GM12801 (cell line): ENCODE results near the gene SH2D4B.

Experiments
- TF ChIP-seq, protein P1 (sequence below): IDR thresholded peaks from one replicate; pipeline ENCODE4 v1.5.1; 2011; ENCODE audit warnings: control low read depth; ENCODE audit not compliant: insufficient read length; ENCODE audit errors: extremely low read depth

SH2D4B gene

DNA sequence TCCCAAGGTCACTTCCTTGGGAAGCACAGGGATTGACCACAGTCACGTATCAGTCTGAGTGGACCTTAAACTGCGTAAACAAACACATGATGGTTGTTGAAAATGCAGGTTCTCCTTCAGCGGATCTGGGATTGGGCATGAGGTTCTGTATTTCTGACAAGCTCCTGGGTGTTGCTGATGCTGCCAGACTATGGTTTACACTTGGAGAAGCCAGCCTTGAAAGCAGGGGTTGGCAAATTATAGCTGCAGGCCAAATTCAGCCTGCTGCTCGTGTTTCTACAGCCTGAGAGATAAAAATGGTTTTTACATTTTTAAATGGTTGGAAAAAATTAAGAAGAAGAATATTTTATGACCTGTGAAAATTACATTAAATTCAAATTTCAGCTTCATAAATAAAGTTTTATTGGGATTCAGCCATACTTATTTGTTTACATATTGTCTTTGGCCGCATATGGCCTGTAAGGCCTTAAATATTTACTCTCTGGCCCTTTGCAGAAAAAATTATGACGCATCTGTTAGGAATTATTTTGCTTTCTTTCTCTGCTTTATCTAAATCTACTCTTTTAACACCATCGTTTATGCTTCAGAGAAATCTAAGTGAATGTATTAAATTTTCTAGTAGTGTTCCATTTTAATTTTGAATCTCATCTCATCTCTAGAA is 109.6 kb downstream of the SH2D4B start:
- TF ChIP-seq, protein P1, sequence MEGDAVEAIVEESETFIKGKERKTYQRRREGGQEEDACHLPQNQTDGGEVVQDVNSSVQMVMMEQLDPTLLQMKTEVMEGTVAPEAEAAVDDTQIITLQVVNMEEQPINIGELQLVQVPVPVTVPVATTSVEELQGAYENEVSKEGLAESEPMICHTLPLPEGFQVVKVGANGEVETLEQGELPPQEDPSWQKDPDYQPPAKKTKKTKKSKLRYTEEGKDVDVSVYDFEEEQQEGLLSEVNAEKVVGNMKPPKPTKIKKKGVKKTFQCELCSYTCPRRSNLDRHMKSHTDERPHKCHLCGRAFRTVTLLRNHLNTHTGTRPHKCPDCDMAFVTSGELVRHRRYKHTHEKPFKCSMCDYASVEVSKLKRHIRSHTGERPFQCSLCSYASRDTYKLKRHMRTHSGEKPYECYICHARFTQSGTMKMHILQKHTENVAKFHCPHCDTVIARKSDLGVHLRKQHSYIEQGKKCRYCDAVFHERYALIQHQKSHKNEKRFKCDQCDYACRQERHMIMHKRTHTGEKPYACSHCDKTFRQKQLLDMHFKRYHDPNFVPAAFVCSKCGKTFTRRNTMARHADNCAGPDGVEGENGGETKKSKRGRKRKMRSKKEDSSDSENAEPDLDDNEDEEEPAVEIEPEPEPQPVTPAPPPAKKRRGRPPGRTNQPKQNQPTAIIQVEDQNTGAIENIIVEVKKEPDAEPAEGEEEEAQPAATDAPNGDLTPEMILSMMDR: no peak

DNA sequence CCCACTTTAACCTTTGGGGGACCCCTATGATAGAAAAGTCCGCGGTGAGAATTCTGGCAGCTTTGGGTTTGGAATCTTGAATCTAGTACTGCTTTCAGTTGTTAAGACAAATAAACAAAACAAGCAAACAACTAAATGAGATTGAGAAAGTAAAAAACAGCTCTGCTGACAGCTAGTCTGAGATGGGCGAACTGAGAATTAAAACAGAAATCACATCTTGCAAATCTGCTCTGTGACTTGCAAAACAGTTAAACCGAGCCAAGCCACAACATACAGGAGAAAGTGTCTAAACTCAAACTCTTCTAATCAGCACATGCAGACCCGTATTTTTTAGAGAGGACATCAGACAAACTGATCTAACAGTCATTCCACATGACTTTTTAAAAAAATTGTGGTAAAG is 110.4 kb downstream of the SH2D4B start:
- TF ChIP-seq, protein P1: no peak

DNA sequence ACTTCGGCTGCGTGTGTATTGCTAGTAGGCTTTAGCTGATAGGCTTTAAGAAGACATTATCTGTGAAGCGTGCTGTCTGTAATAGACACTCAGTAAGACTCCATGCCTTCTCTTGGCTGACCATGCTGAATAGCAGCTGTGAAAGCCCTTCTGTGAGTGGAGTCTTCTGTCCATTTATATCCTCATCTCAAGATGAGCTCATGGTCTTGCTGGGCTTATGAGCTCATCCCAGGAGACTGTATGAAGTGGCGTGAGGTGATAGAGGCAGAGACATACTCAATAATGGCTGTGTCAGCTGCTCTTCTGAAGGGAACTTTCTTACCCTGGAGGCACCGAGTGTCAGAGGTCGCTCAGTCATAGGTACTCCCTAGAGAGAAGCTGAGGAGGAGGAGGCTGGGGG is 111.5 kb downstream of the SH2D4B start:
- TF ChIP-seq, protein P1: no peak

DNA sequence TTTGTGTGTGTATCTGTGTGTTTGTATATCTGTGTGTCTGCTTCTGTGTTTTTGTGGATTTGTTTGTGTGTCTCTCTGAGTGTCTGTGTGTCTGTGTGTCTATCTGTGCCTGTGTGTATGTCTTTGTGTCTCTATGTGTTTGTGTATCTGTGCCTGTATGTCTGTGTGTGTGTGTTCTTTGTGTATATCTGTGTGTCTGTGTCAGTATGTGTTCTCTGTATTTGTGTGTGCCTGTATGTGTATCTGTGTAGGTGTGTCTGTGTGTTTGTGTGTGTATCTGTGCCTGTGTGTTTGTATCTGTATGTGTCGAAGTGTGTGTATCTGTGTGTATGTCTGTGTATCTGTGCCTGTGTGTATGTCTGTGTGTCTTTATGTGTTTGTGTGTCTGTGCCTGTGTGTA is 118.2 kb downstream of the SH2D4B start:
- TF ChIP-seq, protein P1: no peak

DNA sequence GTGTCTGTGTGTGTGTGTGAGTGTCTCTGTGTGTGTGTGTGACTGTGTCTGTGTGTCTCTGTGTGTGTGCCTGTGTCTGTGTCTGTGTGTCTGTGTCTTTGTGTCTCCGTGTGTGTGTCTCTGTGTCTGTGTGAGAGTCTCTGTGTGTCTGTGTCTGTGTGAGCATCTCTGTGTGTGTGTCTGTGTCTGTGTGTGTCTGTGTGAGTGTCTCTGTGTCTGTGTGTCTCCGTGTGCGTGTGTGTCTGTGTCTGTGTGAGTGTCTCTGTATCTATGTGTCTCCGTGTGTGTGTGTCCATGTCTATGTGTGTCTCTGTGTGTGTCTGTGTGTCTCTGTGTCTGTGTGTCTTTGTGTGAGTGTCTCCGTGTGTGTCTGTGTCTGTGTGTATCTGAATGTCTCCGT is 120.4 kb downstream of the SH2D4B start:
- TF ChIP-seq, protein P1: no peak

DNA sequence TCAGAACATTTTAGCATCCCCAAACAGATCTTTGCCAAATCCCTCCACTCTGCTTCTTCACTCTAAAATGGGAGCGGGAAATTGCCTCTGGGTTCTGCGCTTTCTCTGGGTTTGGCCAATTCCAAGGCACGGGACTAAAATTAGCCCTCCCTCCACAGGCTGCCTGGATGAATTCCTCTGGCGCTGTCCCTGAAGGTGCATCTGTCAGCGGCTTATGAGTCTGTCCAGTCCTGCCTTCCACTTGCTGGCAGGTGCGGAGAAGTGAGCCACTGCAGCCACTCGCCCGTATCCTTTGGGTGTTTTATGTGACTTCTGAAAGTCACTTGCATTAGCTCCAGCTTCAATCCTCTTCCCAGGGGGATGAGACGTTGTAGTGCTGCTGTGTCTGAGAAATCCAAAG is 121.6 kb downstream of the SH2D4B start:
- TF ChIP-seq, protein P1: no peak

DNA sequence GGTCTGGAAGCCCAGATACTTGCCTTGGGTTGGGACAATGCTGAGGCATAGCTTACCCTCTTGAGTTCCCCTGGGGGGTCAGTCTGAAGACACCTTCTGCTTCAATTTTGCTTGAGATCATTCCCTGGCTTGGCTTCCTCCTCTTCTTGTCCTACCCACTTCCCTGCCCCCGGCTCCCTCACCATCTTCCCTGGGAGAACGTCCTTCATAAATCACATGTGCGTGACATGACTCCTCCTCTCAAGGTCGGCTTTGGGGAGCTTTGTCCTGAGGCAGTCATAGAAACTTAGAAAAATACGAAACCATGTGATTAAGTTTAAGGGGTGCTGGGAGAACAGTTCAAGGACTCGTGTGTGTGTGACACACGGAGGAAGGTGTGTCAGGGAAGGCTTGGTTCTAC is 122.6 kb downstream of the SH2D4B start:
- TF ChIP-seq, protein P1: no peak
